SK-N-MC (cell line): ENCODE measurements around the gene PEX14.
A peak's percentile ranks its signal among the peaks of the same experiment; 100 is the strongest.

Experiments used
- DNase-seq: peaks from one replicate; pipeline ENCODE4 v3.0.0-alpha.2; 2011; ENCODE audit warnings: low read depth, low spot score
- H3K27ac ChIP-seq: fragments of 200-600 bp; sonication (generic); 2 replicates; pipeline ENCODE4 v1.5.1; 2016; ENCODE audit warnings: mixed run types
- H3K36me3 ChIP-seq: fragments of 200-600 bp; sonication (generic); 2 replicates; pipeline ENCODE4 v1.6.1; 2017; ENCODE audit warnings: antibody characterized with exemption, low read length, mixed read lengths; ENCODE audit not compliant: insufficient read depth
- H3K4me3 ChIP-seq: fragments of 200-600 bp; sonication (generic); 2 replicates; pipeline ENCODE4 v1.5.1; 2016
- H3K9ac ChIP-seq: fragments of 200-600 bp; sonication (generic); 2 replicates; pipeline ENCODE4 v1.8.0; 2017; ENCODE audit warnings: mixed run types, mixed read lengths; ENCODE audit not compliant: insufficient read length
- H3K9me3 ChIP-seq: fragments of 200-600 bp; sonication (generic); 2 replicates; pipeline ENCODE4 v1.6.1; 2017; ENCODE audit warnings: low read depth, mild to moderate bottlenecking, antibody characterized with exemption, low read length, moderate library complexity, mixed read lengths
- EZH2 ChIP-seq: fragments of 200-600 bp; sonication (generic); IDR thresholded peaks from one replicate; pipeline ENCODE4 v1.6.1; 2017; ENCODE audit warnings: antibody characterized with exemption
- FOXP2 ChIP-seq: optimal IDR thresholded peaks from 2 replicates; pipeline ENCODE3; 2011; ENCODE audit warnings: mild to moderate bottlenecking, moderate library complexity; ENCODE audit not compliant: insufficient read depth; ENCODE audit errors: extremely low read length, control extremely low read depth
- POLR2AphosphoS5 ChIP-seq: IDR thresholded peaks from 2 replicates; pipeline ENCODE4 v1.6.1; 2012; ENCODE audit warnings: mild to moderate bottlenecking, low read depth, low read length, borderline replicate concordance

Gene PEX14

DNA sequence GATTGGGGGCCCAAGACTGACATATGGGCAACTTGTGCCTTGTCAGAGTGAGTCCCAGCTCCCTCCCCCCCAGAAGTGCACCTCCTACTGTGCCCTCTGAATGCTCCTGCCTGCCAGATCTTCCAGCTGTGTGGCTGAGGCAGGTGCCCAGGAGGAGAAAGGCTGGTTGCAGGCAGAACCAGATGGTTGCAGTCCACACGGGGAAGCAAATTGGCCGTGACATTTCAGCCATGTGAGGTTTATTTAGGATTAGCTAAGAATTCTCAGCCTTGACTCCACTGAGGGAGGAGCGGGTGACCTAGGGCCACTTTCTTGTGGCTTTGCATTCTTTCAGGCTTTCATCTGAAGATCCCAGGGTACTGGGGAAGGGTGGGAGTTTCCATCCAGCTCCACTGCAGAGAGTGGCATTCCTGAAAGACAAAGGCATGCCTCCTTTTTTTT, 33.8 kb downstream of the PEX14 start:
- TF ChIP-seq EZH2: no peak

DNA sequence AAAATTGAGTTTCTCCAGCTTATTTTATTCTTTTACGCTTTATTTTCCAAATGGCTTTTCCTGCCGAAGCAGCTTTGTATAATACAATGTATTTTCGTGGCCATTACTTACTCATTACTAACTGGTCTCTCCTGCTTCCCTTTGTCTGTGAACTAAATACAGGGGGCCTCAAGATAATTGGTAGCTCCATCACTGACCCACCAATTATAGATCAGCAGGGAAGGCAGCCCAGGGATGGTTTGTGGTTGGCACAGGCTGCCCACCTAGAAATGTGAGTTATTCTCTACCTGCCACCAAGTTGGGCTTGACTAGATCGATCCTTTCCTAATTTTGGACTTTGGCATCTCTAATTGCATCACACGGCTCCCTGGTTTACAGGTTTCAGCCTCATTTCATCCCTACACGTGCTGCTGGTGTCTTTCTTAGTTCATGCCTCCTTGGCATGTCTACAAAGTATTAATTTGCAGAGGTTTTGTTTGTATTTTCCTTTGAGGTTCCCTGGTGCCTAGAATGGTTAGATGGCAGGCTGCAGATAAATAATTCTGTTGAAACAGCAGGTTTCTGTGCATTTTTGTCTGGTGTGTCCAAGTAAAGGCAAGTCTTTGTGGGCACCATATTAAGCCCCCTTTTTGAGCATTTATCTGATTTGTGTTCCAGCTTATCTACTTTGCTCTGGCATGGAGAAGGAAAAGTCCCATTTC, 35.2 kb downstream of the PEX14 start:
- DNase-seq: no peak
- Histone ChIP-seq H3K9ac (no peak overlapping the region), H3K27ac (no peak overlapping the region; the same call in 1 of the 2 replicates), H3K4me3 (no peak overlapping the region), H3K9me3 (no peaks in the 10 kb centered on the region), H3K36me3 (no peaks in the 10 kb centered on the region)
- no peak for TF ChIP-seq FOXP2
- TF ChIP-seq POLR2AphosphoS5: no peak
- no peak for TF ChIP-seq EZH2

More for the DNA sequence above, 33.8 kb downstream of the PEX14 start:
- Histone ChIP-seq H3K9me3 (no peaks in the 10 kb centered on the region), H3K4me3 (no peak overlapping the region), H3K36me3 (no peaks in the 10 kb centered on the region), H3K27ac (no peak overlapping the region), H3K9ac (no peak overlapping the region)
- no peak for DNase-seq

- peak overlapping the region; percentile 2; the same call in 1 of the 2 replicates for H3K4me3 ChIP-seq
- no peak for DNase-seq
- TF ChIP-seq POLR2AphosphoS5 (no peak), FOXP2 (no peak), EZH2 (no peak)
- H3K9ac ChIP-seq: no peak overlapping the region
- H3K36me3 ChIP-seq: no peaks in the 10 kb centered on the region
- H3K27ac ChIP-seq: peak overlapping the region; percentile 27; the same call in 1 of the 2 replicates
- H3K9me3 ChIP-seq: no peaks in the 10 kb centered on the region
These were observed 36.1 kb downstream of the PEX14 start for GRCh38 chr1:10510520-10511493.

DNA sequence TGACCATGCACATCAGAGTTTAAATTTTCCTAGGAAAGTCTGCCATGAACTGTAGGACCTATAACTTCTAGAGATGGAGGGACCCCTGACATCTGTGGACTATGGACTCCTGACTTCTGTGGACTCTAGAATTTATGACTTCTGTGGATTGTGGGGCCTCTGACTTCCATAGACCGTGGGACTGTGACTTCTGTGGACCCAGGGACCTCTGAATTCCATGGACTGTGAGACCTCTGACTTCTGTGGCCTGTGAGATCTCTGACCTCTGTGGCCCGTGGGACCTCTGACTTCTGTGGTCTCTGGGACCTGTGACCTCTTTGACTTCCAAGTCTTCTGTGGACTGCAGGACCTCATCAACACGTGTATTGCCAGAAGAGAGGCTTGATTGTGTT, 36.7 kb downstream of the PEX14 start:
- H3K9ac ChIP-seq: no peak overlapping the region
- no peaks in the 10 kb centered on the region for H3K36me3 ChIP-seq
- no peak overlapping the region for H3K4me3 ChIP-seq
- no peak for DNase-seq
- H3K9me3 ChIP-seq: no peaks in the 10 kb centered on the region
- peak overlapping the region; percentile 27; the same call in 1 of the 2 replicates for H3K27ac ChIP-seq
- TF ChIP-seq POLR2AphosphoS5: no peak
- no peak for TF ChIP-seq FOXP2
- TF ChIP-seq EZH2: no peak

GRCh38 chr1:10513199-10513598, 38.4 kb downstream of the PEX14 start:
- DNase-seq: no peak
- TF ChIP-seq POLR2AphosphoS5 (no peak), FOXP2 (no peak), EZH2 (no peak)
- H3K36me3 ChIP-seq: no peaks in the 10 kb centered on the region
- H3K27ac ChIP-seq: peak overlapping the region; percentile 67; the same call in 1 of the 2 replicates
- H3K9ac ChIP-seq: no peak overlapping the region
- H3K4me3 ChIP-seq: peak overlapping the region; percentile 17; the same call in 1 of the 2 replicates
- H3K9me3 ChIP-seq: no peaks in the 10 kb centered on the region

DNA sequence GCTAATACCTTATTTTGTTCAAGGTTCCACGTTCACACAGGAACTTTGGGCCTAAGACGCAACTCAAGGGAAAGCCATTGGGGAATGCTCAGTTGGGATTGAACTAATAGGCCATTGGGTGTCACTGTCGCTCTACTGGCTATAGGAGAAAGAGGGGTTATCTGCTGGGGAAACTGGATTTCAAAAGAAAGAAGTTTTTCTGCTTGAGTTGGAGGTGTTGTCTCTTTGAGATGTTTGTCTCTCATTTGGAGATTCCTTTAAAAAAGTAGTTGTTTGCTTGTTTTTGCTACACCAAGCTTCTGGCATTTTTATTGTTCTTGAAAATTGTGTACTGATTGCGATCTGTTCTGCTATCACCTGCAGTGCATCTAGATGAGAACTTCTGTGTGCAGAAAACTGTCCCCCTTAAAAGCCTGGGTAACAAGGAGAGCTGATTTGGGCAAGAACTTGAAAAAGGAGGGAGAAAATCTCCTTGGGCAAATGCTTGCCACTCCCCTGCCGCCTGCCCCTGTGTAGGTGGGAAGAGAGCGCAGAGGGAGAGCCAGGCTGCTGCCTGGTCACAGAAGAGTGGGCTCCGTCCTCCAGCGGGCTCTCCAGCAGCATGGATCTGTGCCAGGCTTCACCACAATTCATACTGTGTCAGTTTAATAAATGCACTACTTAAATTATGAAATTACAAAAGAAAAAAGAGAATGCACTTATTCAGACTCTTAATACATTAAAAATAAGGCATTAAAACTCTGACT, 39.9 kb downstream of the PEX14 start:
- peak; percentile 74 for DNase-seq
- Histone ChIP-seq H3K9ac (no peak overlapping the region), H3K4me3 (peak overlapping the region; percentile 22; the same call in 1 of the 2 replicates), H3K27ac (peak overlapping the region; percentile 67), H3K36me3 (no peaks in the 10 kb centered on the region), H3K9me3 (no peaks in the 10 kb centered on the region)
- TF ChIP-seq EZH2 (no peak), POLR2AphosphoS5 (no peak), FOXP2 (no peak)

- no peak for TF ChIP-seq FOXP2
- no peak for TF ChIP-seq EZH2
- no peak for TF ChIP-seq POLR2AphosphoS5
- Histone ChIP-seq H3K9ac (no peak overlapping the region), H3K4me3 (no peak overlapping the region), H3K27ac (peak overlapping the region; percentile 32; the same call in 1 of the 2 replicates), H3K36me3 (no peaks in the 10 kb centered on the region), H3K9me3 (no peaks in the 10 kb centered on the region)
- DNase-seq: no peak
These were observed 40.7 kb downstream of the PEX14 start for GRCh38 chr1:10515301-10515975.
